OCI-LY3 (cell line): ENCODE results near the gene ACTRT2.

Experiments
- H2AFZ ChIP-seq: fragments of 200-600, 300-600 bp; shearing (Covaris generic); 2 replicates; pipeline ENCODE4 v1.6.0; 2014; ENCODE audit warnings: antibody characterized with exemption, low read depth, low read length
- H3K27ac ChIP-seq: fragments of 200-600, 300-600 bp; sonication (generic); 2 replicates; pipeline ENCODE4 v1.5.1; 2014; ENCODE audit warnings: mild to moderate bottlenecking, low read length, moderate library complexity, mixed read lengths
- H3K27me3 ChIP-seq: fragments of 200-600, 300-600 bp; sonication (generic); 2 replicates; pipeline ENCODE4 v1.6.1; 2014; ENCODE audit warnings: low read depth, low read length, mixed read lengths
- H3K36me3 ChIP-seq: fragments of 200-600, 300-600 bp; sonication (generic); replicated peaks from 2 replicates; pipeline ENCODE3; 2014; ENCODE audit warnings: low read depth, low read length, mixed read lengths
- H3K4me1 ChIP-seq: fragments of 300-600, 200-600 bp; sonication (generic); 2 replicates; pipeline ENCODE4 v1.6.1; 2014; ENCODE audit warnings: low read length, mixed read lengths
- H3K4me2 ChIP-seq: fragments of 200-600, 300-600 bp; sonication (generic); 2 replicates; pipeline ENCODE4 v1.6.1; 2014; ENCODE audit warnings: low read length, mixed read lengths
- H3K4me3 ChIP-seq: fragments of 300-600, 200-600 bp; sonication (generic); 2 replicates; pipeline ENCODE4 v1.5.1; 2014; ENCODE audit warnings: antibody characterized with exemption, mild to moderate bottlenecking, low read length, moderate library complexity
- H3K79me2 ChIP-seq: fragments of 300-600, 200-600 bp; shearing (Covaris generic); 2 replicates; pipeline ENCODE4 v1.6.1; 2014; ENCODE audit warnings: mild to moderate bottlenecking, low read length, mixed read lengths
- H3K9ac ChIP-seq: fragments of 300-600, 200-600 bp; shearing (Covaris generic); 2 replicates; pipeline ENCODE4 v1.6.0; 2014; ENCODE audit warnings: mild to moderate bottlenecking, low read length, moderate library complexity
- H3K9me3 ChIP-seq: fragments of 200-600, 300-600 bp; shearing (Covaris generic); 2 replicates; pipeline ENCODE4 v1.6.1; 2014; ENCODE audit warnings: low read length, mixed read lengths; ENCODE audit not compliant: insufficient read depth
- H4K20me1 ChIP-seq: fragments of 200-600, 300-600 bp; sonication (generic); 2 replicates; pipeline ENCODE4 v1.6.1; 2016; ENCODE audit warnings: low read length, mixed read lengths; ENCODE audit not compliant: insufficient read depth
- EZH2phosphoT487 ChIP-seq: fragments of 200-600 bp; shearing (Covaris generic); IDR thresholded peaks from 2 replicates; pipeline ENCODE4 v1.6.1; 2018; ENCODE audit warnings: antibody characterized with exemption, mixed run types, low read depth
- TF ChIP-seq, protein P1 (sequence below): fragments of 200-600, 300-600 bp; sonication (generic); IDR thresholded peaks from 2 replicates; pipeline ENCODE4 v1.5.1; 2014; ENCODE audit warnings: antibody characterized with exemption, low read length, low read depth

The ACTRT2 gene

DNA sequence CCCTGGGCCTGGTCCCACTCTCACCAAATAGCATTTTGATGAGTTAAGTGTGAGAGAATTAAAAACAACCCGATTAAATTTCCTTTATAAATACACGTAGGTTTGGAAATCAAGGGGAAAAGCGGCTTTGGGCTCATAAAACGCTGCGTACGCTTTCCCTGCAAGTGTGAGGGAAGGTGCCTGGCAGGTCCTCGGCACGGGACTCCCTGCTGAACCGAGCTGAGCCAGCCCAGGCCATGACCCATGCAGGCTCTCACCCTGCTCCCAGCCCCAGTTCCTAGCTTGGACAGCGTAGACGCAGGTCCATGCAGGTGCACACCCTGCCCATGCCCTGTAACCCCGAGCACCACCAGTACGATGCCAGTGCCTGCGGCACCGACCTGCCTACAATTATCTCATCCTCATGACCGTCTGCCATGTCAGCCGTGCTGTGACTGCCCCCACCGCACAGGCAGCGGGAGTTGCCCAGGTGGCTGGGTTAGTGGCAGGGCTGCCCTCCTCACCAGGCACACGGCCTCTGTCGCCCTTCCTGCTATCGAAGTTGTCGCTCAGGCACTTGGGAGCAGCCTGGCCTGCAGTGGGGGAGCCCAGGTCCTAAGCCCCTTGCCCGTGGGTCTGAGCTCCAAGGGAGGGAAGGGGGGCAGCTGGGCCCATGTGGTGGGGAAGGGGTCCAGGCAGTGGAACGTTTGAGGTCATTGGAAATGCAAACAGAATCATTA, 41.0 kb upstream of the ACTRT2 start:
- no peaks in the 10 kb centered on the region for H3K27me3 ChIP-seq
- no peak overlapping the region for H2AFZ ChIP-seq
- TF ChIP-seq, protein P1, sequence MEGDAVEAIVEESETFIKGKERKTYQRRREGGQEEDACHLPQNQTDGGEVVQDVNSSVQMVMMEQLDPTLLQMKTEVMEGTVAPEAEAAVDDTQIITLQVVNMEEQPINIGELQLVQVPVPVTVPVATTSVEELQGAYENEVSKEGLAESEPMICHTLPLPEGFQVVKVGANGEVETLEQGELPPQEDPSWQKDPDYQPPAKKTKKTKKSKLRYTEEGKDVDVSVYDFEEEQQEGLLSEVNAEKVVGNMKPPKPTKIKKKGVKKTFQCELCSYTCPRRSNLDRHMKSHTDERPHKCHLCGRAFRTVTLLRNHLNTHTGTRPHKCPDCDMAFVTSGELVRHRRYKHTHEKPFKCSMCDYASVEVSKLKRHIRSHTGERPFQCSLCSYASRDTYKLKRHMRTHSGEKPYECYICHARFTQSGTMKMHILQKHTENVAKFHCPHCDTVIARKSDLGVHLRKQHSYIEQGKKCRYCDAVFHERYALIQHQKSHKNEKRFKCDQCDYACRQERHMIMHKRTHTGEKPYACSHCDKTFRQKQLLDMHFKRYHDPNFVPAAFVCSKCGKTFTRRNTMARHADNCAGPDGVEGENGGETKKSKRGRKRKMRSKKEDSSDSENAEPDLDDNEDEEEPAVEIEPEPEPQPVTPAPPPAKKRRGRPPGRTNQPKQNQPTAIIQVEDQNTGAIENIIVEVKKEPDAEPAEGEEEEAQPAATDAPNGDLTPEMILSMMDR = no peak
- TF ChIP-seq EZH2phosphoT487 = no peak
- H3K27ac ChIP-seq = no peak overlapping the region
- no peaks in the 10 kb centered on the region for H4K20me1 ChIP-seq
- no peak overlapping the region for H3K9ac ChIP-seq
- H3K79me2 ChIP-seq = no peaks in the 10 kb centered on the region
- no peaks in the 10 kb centered on the region for H3K9me3 ChIP-seq
- H3K4me1 ChIP-seq = no peaks in the 10 kb centered on the region
- H3K4me3 ChIP-seq = no peak overlapping the region
- H3K4me2 ChIP-seq = no peak overlapping the region
- H3K36me3 ChIP-seq = no peaks in the 10 kb centered on the region

DNA sequence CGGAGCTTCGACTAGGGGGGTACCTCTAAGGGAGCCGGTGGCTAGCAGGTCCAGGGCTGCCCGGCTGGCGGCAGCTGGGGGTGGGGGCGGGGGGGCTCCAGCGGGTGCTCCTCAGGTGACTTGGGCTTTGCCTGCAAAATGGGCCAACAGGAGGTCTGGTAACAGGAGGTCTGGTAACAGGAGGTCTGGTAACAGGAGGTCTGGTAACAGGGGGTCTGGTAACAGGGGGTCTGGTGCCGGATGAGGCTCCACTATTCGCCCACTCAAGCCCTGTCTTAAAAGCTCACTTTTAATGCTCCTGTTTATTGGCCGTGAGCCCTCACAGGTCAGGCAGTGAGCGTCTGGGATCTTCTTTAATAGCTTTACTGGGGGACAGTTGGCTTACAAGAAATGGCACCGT, 40.4 kb upstream of the ACTRT2 start:
- Histone ChIP-seq H3K9me3 (no peaks in the 10 kb centered on the region), H3K79me2 (no peaks in the 10 kb centered on the region), H3K27ac (no peak overlapping the region), H3K27me3 (no peaks in the 10 kb centered on the region), H3K4me2 (no peak overlapping the region), H3K4me1 (no peaks in the 10 kb centered on the region), H3K36me3 (no peaks in the 10 kb centered on the region), H2AFZ (no peak overlapping the region), H4K20me1 (no peaks in the 10 kb centered on the region), H3K9ac (no peak overlapping the region), H3K4me3 (no peak overlapping the region)
- TF ChIP-seq, protein P1 = no peak

DNA sequence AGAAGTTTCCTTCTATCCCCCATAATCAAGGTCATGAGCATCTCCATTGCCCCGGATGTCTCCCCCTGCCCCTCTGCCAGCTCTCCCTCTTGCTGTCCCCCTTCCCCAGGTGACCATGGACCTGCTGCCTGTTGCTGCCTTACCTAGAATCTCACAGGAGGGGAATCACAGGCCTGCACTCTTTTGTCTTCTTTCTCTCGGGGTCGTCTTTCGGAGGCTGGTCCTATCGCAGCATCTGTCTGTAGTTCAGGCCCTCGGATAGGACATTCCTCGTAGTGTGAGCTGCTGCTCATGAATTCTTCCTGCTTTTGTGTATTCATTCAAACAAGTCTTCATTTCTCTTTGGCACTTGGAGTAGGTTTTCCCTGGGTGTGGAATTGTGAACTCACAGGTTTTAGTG, 39.9 kb upstream of the ACTRT2 start:
- Histone ChIP-seq H3K79me2 (no peaks in the 10 kb centered on the region), H3K4me2 (no peak overlapping the region), H3K36me3 (no peaks in the 10 kb centered on the region), H4K20me1 (no peaks in the 10 kb centered on the region), H2AFZ (no peak overlapping the region), H3K9ac (no peak overlapping the region), H3K27me3 (no peaks in the 10 kb centered on the region), H3K27ac (no peak overlapping the region), H3K4me3 (no peak overlapping the region), H3K9me3 (no peaks in the 10 kb centered on the region), H3K4me1 (no peaks in the 10 kb centered on the region)
- TF ChIP-seq, protein P1 = no peak
- TF ChIP-seq EZH2phosphoT487 = no peak

DNA sequence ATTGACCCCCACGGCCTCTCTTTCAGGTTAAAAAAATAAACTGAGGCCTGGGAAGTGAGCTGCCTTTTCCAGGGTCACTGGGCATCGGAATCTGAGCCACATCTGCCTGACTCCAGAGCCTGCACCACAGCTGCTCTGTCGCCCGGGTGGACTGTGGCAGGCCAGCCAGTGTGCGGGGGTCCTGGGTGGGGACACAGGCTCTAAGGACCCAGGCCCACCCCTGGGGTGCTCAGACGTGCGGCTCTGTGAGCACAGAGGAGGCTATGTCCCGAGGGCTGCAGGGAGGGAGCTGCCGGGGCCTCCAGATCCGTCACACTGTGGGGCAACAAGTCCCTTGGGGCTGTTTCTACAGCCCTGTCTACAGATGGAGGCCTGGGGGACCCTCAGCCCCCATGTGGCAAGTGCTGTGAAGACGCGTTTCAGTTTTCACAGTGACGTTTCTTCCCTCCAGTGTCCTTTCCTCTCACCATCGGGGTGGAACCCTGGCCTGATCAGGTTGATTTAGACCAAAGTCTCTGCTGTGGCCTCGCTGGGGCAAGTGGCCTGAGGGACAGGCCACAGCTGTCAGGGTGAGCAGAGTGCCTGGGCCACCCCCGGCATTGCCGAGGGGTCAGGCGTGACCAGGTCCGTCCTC, 39.2 kb upstream of the ACTRT2 start:
- no peak overlapping the region for H2AFZ ChIP-seq
- H3K4me2 ChIP-seq = no peak overlapping the region
- no peaks in the 10 kb centered on the region for H3K79me2 ChIP-seq
- H3K9ac ChIP-seq = no peak overlapping the region
- no peaks in the 10 kb centered on the region for H3K36me3 ChIP-seq
- no peak overlapping the region for H3K27ac ChIP-seq
- TF ChIP-seq EZH2phosphoT487 = no peak
- no peaks in the 10 kb centered on the region for H4K20me1 ChIP-seq
- H3K9me3 ChIP-seq = no peaks in the 10 kb centered on the region
- no peaks in the 10 kb centered on the region for H3K4me1 ChIP-seq
- H3K27me3 ChIP-seq = no peaks in the 10 kb centered on the region
- H3K4me3 ChIP-seq = no peak overlapping the region
